ENCODE data around the gene DHRSX.
"Not testable (repeated sequence)": the region's sequence is repeated elsewhere in the genome, so short reads cannot be mapped to it uniquely, and the experiment has no call there.

The DHRSX gene

DNA sequence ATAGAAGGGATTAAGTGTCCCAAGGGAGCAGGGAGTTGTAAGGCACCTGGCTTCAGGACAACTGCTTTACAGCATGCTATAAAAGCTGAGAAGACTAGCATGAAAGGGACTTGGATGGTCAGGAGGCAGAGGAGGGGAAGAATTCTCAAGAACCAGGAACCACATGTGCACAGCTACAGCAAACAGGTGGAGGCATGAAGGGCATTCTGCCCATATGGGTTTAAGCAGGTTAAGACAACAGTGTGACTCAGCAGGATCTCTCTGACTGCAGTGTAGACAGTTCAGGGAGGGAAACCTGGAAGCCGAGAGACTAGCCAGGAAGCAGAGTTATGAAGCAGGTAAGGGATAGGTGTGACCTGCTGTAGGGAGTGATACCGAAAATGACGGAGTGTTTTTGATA, 117.0 kb downstream of the DHRSX start:
- H3K4me3 ChIP-seq (ENCODE audit: low read depth, low read length): no peak overlapping the region
- H3K4me1 ChIP-seq: no peaks in the 10 kb centered on the region
- H3K9me3 ChIP-seq: no peaks in the 10 kb centered on the region
- no peaks in the 10 kb centered on the region for H3K36me3 ChIP-seq
- H3K27me3 ChIP-seq: no peaks in the 10 kb centered on the region
- no peak for DNase-seq
- TF ChIP-seq, protein P1, sequence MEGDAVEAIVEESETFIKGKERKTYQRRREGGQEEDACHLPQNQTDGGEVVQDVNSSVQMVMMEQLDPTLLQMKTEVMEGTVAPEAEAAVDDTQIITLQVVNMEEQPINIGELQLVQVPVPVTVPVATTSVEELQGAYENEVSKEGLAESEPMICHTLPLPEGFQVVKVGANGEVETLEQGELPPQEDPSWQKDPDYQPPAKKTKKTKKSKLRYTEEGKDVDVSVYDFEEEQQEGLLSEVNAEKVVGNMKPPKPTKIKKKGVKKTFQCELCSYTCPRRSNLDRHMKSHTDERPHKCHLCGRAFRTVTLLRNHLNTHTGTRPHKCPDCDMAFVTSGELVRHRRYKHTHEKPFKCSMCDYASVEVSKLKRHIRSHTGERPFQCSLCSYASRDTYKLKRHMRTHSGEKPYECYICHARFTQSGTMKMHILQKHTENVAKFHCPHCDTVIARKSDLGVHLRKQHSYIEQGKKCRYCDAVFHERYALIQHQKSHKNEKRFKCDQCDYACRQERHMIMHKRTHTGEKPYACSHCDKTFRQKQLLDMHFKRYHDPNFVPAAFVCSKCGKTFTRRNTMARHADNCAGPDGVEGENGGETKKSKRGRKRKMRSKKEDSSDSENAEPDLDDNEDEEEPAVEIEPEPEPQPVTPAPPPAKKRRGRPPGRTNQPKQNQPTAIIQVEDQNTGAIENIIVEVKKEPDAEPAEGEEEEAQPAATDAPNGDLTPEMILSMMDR (IDR thresholded peaks at IDR 0.05; ENCODE audit: low read depth, low read length): no peak

DNA sequence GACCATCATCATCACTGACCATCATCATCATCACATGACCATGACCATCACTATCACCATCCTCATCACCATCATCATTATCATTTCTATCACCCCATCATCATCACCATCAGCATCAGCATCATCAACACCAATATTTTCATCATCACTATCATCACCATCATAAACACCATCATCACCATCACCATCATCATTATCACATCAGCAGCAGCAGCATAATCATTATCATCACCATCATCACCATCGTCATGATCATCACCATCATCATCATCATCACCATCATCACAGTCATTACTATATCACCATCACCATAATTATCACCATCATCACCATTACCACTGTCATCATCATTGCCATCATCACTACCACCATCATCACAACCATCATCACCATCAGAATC, 117.6 kb downstream of the DHRSX start:
- no peaks in the 10 kb centered on the region for H3K4me1 ChIP-seq
- H3K27me3 ChIP-seq: no peaks in the 10 kb centered on the region
- no peaks in the 10 kb centered on the region for H3K36me3 ChIP-seq
- TF ChIP-seq, protein P1 (IDR thresholded peaks at IDR 0.05; ENCODE audit: low read depth, low read length): no peak
- DNase-seq: no peak
- no peaks in the 10 kb centered on the region for H3K9me3 ChIP-seq
- no peak overlapping the region for H3K4me3 ChIP-seq (ENCODE audit: low read depth, low read length)

DNA sequence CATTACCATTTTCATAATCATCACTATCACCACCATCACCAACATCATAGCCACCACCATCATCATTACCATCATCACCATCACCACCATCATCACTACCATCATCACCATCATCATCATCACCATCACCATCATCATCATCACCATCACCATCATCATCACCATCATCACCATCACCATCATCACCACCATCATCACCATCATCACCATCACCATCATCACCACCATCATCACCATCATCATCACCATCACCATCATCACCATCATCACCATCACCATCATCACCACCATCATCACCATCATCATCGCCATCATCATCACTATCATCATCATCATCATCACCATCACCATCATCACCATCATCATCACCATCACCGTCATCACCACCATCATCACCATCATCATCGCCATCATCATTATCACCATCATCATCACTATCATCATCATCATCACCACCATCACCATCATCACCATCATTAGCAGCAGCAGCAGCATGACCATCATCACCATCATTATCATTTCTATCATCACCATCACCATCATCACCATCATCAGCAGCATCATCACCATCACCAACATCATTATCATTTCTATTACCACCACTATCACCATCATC, 118.2 kb downstream of the DHRSX start:
- H3K9me3 ChIP-seq; H3K36me3 ChIP-seq; H3K4me1 ChIP-seq; H3K27me3 ChIP-seq; H3K4me3 ChIP-seq (ENCODE audit: low read depth, low read length); DNase-seq: not testable (repeated sequence)

DNA sequence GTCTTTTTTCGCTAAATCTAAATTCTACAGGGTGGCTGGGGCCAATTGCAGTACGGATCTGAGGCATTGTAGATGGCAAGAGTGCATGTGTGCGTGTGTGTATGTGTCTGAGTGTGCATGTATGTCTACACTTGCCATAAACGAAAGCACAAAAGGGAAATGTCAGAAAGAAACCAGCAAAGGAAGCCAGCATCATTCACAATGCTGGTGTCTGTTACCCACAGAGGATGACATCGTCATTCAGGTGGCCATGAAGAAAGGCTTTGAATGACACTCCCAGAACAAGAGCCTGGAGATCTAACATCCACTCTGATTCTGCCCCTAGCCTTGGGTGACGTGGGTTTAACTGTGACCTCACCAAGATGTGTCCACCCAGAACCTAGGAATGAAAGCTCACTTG, 124.6 kb downstream of the DHRSX start:
- H3K9me3 ChIP-seq: no peaks in the 10 kb centered on the region
- no peak overlapping the region for H3K4me3 ChIP-seq (ENCODE audit: low read depth, low read length)
- DNase-seq: no peak
- H3K36me3 ChIP-seq: no peaks in the 10 kb centered on the region
- H3K4me1 ChIP-seq: no peaks in the 10 kb centered on the region
- H3K27me3 ChIP-seq: no peaks in the 10 kb centered on the region
- TF ChIP-seq, protein P1 (IDR thresholded peaks at IDR 0.05; ENCODE audit: low read depth, low read length): no peak

DNA sequence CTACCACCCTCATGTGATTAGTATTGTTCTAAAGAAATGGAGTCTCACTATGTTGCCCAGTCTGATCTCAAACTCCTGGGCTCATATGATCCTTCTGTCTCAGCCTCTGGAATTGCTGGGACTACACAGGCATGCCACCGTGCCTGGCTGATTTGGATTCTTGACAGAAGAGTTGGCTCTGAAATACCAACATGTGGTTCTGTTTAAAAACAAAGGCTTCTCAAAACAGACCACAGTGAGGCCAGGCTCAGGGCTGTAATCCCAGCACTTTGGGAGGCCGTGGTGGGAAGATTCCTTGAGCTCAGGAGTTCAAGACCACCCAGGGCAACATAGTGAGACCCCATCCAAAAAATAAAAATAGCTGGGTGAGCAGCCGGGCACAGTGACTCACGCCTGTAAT, 126.7 kb downstream of the DHRSX start:
- no peaks in the 10 kb centered on the region for H3K4me1 ChIP-seq
- no peaks in the 10 kb centered on the region for H3K36me3 ChIP-seq
- DNase-seq: no peak
- H3K4me3 ChIP-seq (ENCODE audit: low read depth, low read length): no peak overlapping the region
- TF ChIP-seq, protein P1 (IDR thresholded peaks at IDR 0.05; ENCODE audit: low read depth, low read length): no peak
- no peaks in the 10 kb centered on the region for H3K9me3 ChIP-seq
- no peaks in the 10 kb centered on the region for H3K27me3 ChIP-seq

DNA sequence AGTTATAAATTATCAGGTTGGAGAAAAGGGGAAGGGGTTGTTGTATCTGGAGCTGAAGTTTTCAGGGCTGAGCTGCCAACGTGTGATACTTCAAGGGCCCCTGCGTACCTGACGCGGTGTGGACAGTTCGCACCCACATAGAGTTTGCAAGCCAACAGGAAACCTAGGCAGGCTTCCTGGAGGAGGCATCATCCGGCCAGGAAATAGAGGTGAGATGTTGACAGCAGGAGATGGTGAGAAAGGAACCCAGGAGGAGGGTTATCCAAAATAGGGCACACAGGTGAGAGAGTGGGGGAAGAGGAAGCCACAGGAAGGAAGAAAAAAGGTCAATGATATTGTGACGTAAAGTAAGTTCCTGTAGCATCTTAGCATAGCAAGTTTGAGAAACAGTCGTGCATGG, 127.2 kb downstream of the DHRSX start:
- TF ChIP-seq, protein P1 (IDR thresholded peaks at IDR 0.05; ENCODE audit: low read depth, low read length): no peak
- no peak for DNase-seq
- no peaks in the 10 kb centered on the region for H3K9me3 ChIP-seq
- H3K27me3 ChIP-seq: no peaks in the 10 kb centered on the region
- no peak overlapping the region for H3K4me3 ChIP-seq (ENCODE audit: low read depth, low read length)
- H3K4me1 ChIP-seq: no peaks in the 10 kb centered on the region
- H3K36me3 ChIP-seq: no peaks in the 10 kb centered on the region

All from BE2C (cell line).